PC-3 (cell line): ENCODE measurements around the gene RBM7.

Experiments used
- EZH2phosphoT487 ChIP-seq: fragments of 300-600 bp; sonication (generic); IDR thresholded peaks from 2 replicates; pipeline ENCODE4 v1.6.1; 2018; ENCODE audit warnings: mild to moderate bottlenecking, antibody characterized with exemption, low read length, borderline replicate concordance
- TF ChIP-seq, protein P1 (sequence below): fragments of 300-600 bp; sonication (generic); conservative IDR thresholded peaks from 2 replicates; pipeline ENCODE4 v1.5.1; 2017; ENCODE audit warnings: antibody characterized with exemption, low read depth, mild to moderate bottlenecking, low read length

DNA sequence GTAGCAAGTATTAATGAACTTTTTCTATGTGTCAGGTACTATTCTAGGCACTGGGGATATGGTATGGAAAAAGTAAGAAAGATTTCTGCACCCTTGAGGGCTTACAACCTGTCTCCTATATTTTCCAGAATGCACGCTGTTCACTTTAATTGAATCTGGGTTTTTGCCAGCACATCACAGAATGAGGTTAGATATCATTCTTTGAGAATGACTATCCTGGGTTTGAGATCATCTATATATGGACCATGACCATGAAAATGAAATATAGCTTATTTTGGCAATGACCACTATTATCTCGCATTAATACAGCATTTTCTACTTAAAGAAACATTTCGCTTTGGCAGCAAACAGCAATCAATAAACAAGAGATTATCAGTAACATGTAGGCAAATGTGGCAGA is 47.0 kb upstream of the RBM7 start:
- TF ChIP-seq, protein P1, sequence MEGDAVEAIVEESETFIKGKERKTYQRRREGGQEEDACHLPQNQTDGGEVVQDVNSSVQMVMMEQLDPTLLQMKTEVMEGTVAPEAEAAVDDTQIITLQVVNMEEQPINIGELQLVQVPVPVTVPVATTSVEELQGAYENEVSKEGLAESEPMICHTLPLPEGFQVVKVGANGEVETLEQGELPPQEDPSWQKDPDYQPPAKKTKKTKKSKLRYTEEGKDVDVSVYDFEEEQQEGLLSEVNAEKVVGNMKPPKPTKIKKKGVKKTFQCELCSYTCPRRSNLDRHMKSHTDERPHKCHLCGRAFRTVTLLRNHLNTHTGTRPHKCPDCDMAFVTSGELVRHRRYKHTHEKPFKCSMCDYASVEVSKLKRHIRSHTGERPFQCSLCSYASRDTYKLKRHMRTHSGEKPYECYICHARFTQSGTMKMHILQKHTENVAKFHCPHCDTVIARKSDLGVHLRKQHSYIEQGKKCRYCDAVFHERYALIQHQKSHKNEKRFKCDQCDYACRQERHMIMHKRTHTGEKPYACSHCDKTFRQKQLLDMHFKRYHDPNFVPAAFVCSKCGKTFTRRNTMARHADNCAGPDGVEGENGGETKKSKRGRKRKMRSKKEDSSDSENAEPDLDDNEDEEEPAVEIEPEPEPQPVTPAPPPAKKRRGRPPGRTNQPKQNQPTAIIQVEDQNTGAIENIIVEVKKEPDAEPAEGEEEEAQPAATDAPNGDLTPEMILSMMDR: no peak
- no peak for TF ChIP-seq EZH2phosphoT487
